SIG-M5 treated with dmso at 0.1 percent for 504 hours (cell line): Measurements from ENCODE around the gene NAV2.

ENCODE experiments used
- DNase-seq: peaks from one replicate; lab custom pipeline; 2025; ENCODE audit not compliant: unreplicated experiment; lab: John Stamatoyannopoulos, UW

Gene NAV2

DNA sequence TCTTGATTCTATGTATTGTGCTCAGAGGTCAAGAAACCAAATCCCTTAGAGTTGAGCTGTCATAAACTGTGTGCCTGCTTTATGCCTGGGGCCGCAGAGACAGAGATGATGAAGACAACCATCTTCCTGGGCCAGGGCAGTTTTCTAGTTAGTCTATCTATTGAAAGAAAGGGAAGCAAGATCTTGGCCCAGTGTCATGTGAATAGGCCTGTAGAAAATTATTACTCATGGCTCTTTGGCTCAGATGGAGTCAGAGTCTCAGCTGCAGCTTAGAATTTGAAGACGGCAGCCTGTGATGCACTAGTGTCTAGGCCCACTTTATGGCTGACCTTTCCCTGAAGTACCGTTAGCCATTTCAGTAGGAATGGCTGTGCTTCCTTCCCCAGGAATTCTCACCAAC, 335.6 kb downstream of the NAV2 start:
- DNase-seq = no peak

DNA sequence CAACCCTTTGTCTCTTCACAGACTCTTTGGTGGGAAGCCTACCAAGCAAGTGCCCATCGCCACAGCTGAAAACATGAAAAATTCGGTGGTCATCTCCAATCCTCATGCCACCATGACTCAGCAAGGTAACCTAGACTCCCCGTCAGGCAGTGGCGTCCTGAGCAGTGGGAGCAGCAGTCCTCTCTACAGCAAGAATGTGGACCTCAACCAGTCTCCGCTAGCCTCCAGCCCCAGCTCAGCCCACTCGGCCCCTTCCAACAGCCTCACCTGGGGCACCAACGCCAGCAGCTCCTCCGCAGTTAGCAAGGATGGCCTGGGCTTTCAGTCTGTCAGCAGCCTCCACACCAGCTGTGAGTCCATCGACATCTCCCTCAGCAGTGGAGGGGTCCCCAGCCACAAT, 336.1 kb downstream of the NAV2 start:
- no peak for DNase-seq

DNA sequence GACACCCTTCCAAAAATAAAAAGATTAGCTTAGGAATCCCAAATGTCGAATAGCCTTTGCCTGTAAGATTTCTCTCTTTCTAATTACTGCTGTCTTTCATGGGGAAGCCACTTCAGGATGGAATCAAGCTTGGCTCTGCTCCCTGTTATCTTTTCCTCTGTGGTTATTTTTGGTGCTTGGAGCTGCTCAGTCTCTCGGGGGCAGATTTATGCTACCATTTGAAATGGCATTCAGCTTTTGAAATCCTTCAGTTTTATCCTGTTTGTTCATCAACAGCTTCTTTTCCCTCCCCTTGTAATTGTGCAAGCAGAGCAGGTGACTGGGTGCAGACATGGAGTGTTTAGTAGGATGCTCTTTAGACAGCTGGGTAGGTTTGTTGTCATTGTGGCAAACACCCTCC, 336.6 kb downstream of the NAV2 start:
- no peak for DNase-seq

DNA sequence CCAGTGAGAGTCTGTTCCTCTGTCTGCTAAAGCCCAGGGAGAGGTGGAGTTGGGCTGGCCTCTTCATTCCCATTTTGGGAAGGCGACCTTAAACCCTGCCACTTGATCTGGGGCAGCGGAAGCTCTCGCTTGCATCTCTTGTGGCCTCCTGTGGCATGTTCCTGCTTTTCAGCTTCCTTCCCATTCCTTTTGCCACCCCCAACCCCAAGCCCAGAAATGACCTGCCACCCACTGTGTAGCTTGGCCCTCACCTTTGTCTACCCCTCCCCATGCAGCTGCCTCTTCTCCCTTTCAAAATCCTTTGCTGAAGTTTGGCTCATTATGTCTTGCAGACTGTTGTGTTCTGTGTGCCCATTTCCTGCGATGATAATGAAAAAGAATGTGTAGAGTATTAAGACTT, 337.4 kb downstream of the NAV2 start:
- DNase-seq = no peak

DNA sequence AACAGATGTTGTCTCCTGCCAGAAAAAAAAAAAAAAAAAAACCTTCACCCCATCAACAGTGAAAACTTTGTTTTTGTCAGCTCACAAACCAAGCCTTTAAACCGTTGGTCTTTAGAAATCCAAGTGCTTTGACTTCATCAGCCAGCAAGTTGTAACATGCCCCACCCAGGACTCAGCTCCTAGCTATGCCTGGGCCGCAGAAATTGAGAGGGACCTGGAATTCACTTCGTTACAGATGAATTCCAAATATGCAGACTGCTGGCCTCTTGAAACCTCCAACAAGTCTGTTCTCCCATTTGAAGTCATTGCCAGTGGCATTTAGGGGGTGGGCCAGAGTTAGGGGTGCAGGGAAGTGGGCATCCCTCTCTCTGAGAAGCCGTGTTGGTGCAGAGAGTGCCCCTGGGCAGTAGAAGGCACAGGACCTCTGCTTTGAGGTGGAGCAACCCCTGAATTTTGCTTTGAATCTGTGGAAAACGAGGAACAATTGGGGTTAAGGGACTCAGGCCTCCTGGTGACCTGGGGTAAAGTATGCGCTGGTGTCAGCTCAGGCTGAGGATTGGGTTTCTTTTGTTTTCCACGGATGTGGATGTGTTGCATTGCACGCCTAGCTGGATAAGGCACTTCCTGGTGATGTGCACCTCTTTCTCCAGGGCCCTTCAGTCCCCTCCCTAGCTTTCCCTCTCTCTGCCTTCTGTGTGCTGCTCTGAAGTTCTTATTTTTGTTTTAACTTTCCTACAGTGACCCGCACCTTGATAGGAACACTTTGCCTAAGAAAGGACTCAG, 338.1 kb downstream of the NAV2 start:
- no peak for DNase-seq

DNA sequence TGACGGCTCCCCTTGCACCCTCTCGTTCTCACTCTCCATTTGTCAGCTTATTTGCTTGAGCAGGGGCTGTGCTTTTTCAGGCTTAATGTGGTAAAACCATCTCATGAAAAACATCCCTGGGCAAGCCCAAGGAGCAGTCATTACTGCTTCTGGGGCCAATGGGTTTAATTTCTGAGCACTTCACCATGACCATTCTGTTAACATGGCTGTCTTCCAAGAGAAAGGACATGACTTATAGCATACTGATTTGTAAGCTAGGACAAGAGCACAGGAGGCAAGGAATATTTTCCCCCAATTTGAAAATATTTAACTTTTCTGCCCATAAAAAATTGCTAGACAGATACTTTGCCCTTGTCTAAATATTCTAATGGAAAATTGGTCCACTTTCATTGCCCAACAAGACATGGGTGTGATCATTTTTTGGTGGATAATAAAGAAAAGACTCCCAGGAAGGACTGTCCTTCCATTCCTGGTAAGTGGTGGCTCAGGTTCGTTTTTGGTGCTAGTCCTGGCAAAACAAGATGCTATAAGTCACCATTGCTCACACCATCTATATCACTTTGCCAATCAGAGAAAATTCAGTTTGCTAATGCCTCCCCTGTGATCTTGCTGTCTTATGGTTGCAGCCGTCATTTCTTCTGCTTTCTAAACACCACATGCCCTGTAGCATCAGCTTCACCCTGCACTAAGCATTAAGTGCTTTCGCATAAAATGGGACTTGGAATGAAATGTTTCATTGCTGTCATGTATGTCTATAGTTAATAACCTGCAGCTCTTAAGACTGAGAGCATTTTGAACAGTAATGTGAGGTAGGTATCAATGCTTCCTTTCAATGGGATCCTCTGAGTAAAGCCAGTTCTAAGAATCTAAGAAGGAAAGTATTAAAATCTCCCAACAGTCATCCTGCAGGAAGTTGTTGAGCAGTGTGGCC, 339.1 kb downstream of the NAV2 start:
- DNase-seq = no peak

DNA sequence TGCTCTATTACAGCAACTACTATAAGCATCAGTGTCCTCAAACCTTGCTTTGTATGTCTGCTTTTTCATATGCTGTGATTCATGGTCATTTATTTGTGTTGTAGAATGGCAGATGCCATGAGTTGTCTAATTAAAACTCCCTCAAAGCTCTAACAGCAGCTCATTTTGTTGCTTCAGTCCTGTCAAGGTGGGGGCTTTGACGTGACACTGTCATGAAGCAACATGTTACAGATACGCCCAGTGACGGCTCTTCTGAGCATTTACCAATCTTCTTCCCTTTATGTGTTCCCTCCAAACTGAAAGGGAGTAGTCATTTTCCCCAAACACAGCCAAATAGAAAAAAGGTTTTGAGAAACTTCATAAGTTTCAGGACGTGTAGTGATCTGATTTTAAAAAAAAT, 340.9 kb downstream of the NAV2 start:
- DNase-seq = no peak

DNA sequence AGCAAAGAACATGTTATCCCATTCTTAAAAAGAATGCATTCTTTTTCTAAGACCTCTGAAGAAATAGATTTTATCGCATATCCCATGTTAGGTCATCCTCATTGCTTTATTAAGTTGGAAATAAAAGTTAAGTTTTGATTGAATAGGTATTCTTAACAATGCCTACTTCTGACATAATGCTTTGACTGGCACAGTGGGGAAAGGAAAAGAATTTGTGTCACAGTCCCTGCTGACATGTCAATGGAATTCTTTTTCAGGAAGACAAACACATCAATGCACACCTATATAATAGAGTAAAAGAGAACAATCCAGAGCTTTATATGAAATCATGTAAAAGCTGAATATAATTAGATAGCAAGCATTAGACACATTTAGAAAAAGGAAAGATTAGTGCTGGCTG, 341.9 kb downstream of the NAV2 start:
- no peak for DNase-seq

DNA sequence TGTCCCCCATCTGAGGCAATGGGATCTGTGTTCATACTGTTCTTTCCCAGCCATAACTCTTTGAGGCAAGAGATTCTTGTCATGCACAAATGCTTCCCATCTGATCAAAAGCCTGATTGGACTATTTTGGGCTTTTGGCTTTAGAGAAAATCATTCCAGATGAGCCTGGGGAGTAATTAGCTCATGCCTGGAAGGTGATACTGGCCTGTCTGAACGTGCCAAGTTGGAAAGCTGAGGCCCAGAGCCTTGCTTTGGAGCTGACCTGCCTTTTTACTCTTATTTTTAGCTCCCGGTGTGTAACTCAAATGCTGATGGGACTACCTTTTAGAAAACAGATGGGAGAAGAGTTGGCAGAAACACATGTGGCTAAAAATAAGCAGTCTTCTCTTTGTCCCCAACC, 342.7 kb downstream of the NAV2 start:
- no peak for DNase-seq

DNA sequence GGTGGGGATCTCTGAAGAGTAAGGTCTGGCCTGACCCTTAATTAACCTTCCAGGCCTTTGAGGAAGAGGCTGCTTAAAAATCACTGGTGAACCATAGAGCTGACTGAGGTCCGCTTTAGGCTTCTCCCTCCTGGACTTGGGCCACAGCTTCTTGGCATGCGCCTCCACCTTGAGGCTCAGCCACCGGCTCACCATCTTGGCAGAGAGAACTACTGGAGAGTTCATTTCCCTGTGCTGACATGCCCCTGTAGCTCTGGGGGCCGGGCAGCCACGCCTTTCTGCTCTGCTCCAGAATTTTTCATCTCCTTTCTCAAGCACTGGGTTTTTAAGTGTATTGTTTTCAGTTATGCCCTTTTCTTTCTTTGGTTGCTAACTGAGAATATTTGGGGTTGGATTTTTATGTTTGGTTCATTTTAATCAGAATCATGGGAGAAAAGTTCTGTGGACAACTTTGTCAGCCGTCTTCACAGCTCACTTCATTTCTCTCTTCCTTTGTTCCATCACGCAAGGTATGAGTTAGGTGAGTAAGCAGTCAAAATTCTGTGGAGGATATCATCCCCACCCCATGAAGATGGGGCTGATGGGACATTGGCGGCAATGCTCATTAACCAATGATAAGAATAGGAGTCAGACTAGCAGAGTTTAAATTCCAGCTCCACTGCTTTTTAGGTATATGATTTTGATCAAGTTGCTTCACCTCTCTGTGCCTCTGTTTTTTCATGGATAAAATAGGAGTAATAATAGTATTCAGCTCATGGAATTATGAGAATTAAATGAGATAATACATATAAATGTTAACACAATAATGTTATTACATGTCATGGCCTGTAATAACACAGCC, 343.7 kb downstream of the NAV2 start:
- DNase-seq = no peak

DNA sequence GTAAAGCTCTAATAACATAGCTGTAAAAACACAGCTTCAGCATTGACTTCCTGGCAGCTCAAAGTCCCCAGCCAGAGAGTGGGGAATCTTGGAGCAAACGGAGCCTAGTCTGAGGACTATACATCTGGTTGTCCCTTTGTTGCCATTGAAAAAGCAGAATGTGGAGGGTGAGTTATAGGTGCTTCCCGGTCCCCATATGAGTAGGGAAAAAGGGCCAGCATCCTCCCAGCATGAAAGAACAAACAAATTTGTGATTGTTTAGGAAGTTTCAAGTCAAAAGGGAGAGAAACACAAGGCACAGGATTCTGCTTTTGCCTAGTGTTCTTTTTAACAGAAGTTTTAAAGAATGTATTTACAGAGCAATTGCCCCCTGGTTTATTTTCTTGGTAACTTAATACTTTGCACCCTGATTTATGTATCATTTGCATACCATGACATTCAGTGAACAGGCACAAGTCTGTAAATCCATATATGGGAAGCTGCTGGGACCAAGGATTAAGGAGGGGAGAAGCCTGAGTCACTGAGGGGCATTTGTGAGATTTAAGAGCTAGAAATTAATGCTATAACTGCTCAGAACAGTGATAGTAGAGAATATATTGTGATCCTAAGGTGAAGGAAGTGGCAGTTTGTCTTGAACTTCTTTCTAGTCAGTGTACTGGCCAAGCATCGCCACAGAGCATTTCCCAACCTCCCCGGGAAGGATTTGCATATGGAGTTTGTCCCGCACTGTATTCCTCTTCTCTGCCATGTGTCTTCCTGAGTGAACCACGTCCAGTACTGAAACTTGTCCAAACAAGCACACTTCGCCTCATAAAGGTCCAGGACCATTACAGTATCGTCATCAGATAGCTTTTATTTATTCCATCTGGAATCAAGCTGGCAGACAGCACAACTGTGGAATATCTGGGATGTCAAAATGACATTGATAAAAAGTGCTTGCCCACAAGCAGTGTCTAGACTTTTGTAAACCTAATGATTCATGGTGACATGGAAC, 344.6 kb downstream of the NAV2 start:
- no peak for DNase-seq

DNA sequence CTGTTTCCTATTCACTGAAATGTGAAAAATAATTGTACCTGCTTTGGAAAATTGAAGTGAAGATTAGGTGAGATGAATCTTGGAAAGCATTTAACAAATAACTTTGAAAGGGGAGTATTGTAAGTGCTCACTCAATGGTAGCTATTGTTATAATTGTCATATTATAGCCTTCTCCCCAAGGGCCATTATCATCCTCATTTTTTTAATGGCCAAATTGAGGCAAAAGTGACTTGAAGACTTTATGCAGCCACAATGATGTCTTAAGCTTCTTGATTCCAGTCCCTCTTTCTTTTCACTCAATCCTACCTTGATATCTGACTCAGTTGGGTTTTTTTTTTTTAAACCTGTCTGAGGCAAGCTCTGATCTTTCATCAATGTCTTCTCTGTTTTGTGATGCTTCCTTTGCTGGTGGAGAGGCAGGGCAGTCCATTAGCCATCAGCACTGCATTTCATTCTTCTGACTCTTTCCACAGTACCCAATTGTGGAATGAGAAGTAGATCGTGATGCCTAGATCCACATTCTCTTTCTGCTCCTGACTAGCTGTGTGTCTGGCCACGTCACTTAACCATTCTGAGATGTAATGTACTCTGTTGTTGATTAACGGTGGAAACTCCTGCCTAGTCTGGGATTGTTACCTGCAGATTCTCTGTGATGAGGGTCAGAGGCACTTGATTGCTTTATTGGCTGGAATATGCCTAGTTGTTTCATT, 346.3 kb downstream of the NAV2 start:
- DNase-seq = no peak

DNA sequence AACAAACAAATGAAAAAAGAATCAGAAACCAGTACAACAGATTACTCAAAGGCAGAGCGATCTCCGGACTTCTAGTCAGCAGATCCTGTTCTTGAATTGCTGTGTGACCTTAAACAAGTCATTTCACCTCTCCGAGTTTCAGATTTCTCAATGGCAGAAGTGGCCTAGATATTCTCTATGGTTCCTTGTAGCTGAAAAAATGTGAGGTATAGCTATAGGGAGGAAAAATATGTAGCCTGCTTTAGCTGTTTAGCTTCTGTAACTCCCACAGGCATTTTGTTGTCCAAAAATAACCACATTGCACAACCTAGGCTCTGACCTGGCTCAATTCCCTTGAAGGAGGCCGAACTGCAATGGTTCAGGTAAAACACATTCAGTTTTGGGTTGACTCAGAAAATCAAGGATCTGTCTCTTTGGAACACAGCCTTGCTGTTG, 347.0 kb downstream of the NAV2 start:
- no peak for DNase-seq

DNA sequence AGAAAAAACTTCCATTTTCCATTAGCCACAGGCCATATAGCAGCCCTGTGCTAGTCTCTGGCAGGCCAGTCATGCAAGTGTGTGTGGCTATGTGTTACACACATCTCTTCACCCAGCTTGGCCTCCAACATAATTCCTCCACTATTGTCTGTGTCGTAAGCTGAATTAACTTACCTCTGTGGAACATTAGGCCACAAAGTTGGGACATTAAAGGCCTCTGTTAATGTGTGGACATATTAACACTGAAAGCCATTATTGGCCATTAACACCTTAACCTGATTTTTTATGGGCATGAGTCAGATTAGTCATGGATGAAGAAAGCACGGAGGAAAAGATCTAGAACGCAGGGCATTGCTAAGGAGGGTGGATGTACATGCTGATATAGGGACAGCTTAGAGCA, 347.5 kb downstream of the NAV2 start:
- no peak for DNase-seq

DNA sequence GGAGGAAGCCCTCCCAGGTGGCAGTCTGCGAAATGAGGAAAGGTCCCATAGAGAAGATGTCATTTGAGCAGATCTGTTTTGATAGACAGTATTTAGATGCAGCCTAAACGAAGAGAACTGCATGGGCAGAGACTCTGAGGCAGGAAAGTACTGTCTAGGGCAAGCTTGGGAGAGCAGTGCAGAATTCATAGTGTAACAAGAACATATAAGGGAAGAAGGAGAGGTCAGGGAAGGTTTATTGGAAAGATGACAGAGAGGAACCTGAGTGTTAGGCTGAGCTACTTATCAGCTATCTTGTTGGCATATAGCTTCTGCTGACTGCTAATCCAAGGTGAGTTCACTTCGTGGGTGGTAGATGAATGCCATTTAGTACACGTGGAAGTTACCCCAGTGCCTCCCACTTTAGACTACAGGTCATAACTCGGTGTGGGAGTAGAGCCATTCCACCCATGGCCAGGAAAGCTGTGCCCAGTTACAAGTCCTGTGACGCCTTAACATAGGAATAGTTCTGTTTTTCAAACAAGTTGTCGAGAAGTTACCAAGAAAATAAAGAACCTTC, 348.1 kb downstream of the NAV2 start:
- no peak for DNase-seq

DNA sequence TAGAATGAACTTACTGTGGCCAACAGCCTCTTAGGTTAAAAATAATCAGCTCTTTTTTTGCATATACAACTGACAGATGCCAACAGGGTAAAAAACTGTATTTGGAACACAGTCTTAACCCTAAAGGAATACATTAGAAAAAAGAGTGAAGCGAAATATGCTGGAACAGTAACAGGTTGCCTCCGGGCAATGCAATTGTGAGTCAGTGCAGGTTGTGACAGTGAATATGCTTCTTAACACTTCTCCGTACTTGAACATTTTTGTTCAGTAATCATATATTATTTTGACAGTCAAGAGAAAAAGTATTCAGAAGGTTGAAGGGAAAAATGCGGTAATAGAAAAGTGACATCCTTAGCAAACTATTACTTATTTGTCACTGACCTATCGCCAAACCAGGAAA, 349.1 kb downstream of the NAV2 start:
- no peak for DNase-seq

DNA sequence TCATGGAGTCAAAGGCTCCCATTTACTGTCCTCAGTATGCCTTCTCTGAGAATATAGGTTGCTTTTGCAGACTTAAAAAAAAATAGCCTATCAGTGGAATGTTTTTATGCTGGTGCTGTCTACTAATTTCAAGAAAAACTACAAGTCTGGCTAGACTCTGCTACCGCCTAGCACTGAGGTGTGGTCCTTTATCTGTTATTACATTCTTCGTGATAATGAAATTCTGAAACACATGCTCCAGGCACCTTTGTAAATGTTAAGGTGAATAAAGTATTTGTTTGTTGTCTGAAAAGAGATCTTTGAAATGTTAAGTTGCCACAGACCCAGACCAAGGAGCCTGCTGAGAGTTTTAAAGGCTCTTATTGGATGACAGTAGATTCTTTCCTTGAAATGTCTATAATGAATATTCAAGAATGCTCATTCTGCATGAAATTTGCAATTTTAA, 352.3 kb downstream of the NAV2 start:
- no peak for DNase-seq

DNA sequence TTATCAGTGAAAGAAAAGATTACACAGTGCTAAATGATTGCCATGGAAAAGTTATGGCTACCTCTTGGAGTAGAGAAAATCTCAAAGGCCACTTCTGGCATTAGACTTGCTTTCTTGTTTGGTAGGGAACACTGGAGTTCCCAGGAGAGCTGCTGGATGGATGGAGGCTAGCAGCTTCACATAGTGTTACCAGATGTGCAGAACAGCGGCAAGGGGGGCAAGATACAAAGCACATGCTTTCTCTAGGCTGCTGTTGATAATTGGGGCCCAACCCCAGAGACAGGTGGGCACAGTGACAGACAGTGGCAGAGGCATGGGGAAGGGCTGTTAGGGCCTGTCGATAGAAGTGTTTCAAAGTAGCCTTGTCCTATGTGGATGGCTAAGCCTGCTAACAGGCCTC, 352.8 kb downstream of the NAV2 start:
- no peak for DNase-seq
